SK-N-SH (cell line): ENCODE data around the gene CLCNKB. TPM values are rescaled to one million over a fixed set of nuclear protein-coding genes. Genes with fewer than 3 reads are reported as not detected.

Experiments used
- CTCF ChIA-PET: fragments of 300-600, 350-600 bp; formaldehyde crosslinking; extraction: SDS; loops from one replicate; lab custom pipeline; 2021; lab: Yijun Ruan, JAX
- POLR2A ChIA-PET: fragments of 350-600 bp; sonication (Branson Sonifier 250); formaldehyde crosslinking; extraction: SDS; loops from one replicate; lab custom pipeline; 2020; ENCODE audit warnings: antibody characterized with exemption, inconsistent platforms; lab: Yijun Ruan, JAX
- DNase-seq: peaks from one replicate; pipeline ENCODE4 v3.0.0; 2012
- H2AFZ ChIP-seq: fragments of 200-600 bp; sonication (generic); 2 replicates; pipeline ENCODE4 v1.8.1; 2016; ENCODE audit warnings: antibody characterized with exemption, mild to moderate bottlenecking, low read depth
- H3F3A ChIP-seq: fragments of 200-600 bp; sonication (generic); replicated peaks from 2 replicates; pipeline ENCODE3; 2016; ENCODE audit warnings: antibody characterized with exemption, mild to moderate bottlenecking; ENCODE audit not compliant: insufficient read depth
- H3K27ac ChIP-seq, 2 experiments: fragments of 200-500 bp in 1 of 2; fragments of 200-600 bp in 1 of 2; sonication (Bioruptor generic) in 1 of 2; sonication (generic), shearing (Covaris generic) in 1 of 2; 2 replicates each; pipeline versions ENCODE4 v1.5.1 to v1.6.1; 2014 to 2016; ENCODE audit warnings: low read depth in 2 of 2, inconsistent platforms in 1 of 2, low read length in 1 of 2, mild to moderate bottlenecking in 1 of 2, mixed read lengths in 1 of 2
- H3K27me3 ChIP-seq: fragments of 200-600 bp; sonication (generic), shearing (Covaris generic); 2 replicates; pipeline ENCODE4 v1.6.1; 2016; ENCODE audit warnings: mixed run types; ENCODE audit not compliant: insufficient read depth
- H3K36me3 ChIP-seq, 2 experiments: fragments of 200-500 bp in 1 of 2; fragments of 200-600 bp in 1 of 2; sonication (Bioruptor generic) in 1 of 2; sonication (generic) in 1 of 2; replicated peaks in 1 of 2; 2 replicates each; pipeline versions ENCODE3 to v1.5.1; 2014 to 2016; ENCODE audit warnings: low read length in 1 of 2, mild to moderate bottlenecking in 1 of 2; ENCODE audit not compliant: insufficient read depth in 2 of 2, control insufficient read depth in 1 of 2
- H3K4me1 ChIP-seq, 2 experiments: fragments of 200-500 bp in 1 of 2; fragments of 200-600 bp in 1 of 2; sonication (Bioruptor generic) in 1 of 2; sonication (generic), shearing (Covaris generic) in 1 of 2; 2 replicates each; pipeline versions ENCODE4 v1.5.1 to v1.6.1; 2014 to 2016; ENCODE audit warnings: low read depth in 1 of 2, low read length in 1 of 2, mixed run types in 1 of 2; ENCODE audit not compliant: insufficient read depth in 2 of 2, control insufficient read depth in 1 of 2
- H3K4me2 ChIP-seq: fragments of 200-600 bp; sonication (generic), shearing (Covaris generic); 2 replicates; pipeline ENCODE4 v1.6.1; 2017; ENCODE audit warnings: mixed run types
- H3K4me3 ChIP-seq, 2 experiments: fragments of 200-500 bp in 1 of 2; fragments of 200-600 bp in 1 of 2; sonication (Bioruptor generic) in 1 of 2; sonication (generic), shearing (Covaris generic) in 1 of 2; 2 replicates each; pipeline versions ENCODE4 v1.5.1 to v1.8.1; 2014 to 2016; ENCODE audit warnings: low read depth in 2 of 2, inconsistent platforms in 1 of 2, low read length in 1 of 2, mild to moderate bottlenecking in 1 of 2, mixed read lengths in 1 of 2, moderate library complexity in 1 of 2
- H3K79me2 ChIP-seq: fragments of 200-600 bp; sonication (generic); 2 replicates; pipeline ENCODE4 v1.8.1; 2017; ENCODE audit warnings: mild to moderate bottlenecking; ENCODE audit not compliant: insufficient read depth
- H3K9ac ChIP-seq: fragments of 200-600 bp; sonication (generic); 2 replicates; pipeline ENCODE4 v1.6.1; 2017; ENCODE audit warnings: mixed run types
- H3K9me2 ChIP-seq: fragments of 200-600 bp; sonication (generic); 2 replicates; pipeline ENCODE4 v1.6.1; 2017; ENCODE audit warnings: mixed run types
- H3K9me3 ChIP-seq: fragments of 200-600 bp; sonication (generic); 2 replicates; pipeline ENCODE4 v1.6.1; 2017; ENCODE audit warnings: mixed run types, mild to moderate bottlenecking, moderate library complexity
- H4K20me1 ChIP-seq: fragments of 200-600 bp; sonication (generic); 2 replicates; pipeline ENCODE4 v1.6.1; 2017; ENCODE audit warnings: mild to moderate bottlenecking, mixed run types; ENCODE audit not compliant: insufficient read depth
- CHD2 ChIP-seq: fragments of 150-350 bp; IDR thresholded peaks from 2 replicates; pipeline ENCODE4 v1.6.1; 2018; ENCODE audit warnings: low read length; ENCODE audit not compliant: partially characterized antibody
- ELF1 ChIP-seq: IDR thresholded peaks from 2 replicates; pipeline ENCODE4 v1.4.0; 2012
- FOSL2 ChIP-seq: IDR thresholded peaks from 2 replicates; pipeline ENCODE4 v1.4.0; 2012; ENCODE audit warnings: low read depth, mild to moderate bottlenecking, moderate library complexity, borderline replicate concordance
- FOXJ3 ChIP-seq: sonication (generic); formaldehyde crosslinking; IDR thresholded peaks from 2 replicates; pipeline ENCODE4 v1.5.1; 2020; ENCODE audit warnings: mild to moderate bottlenecking, missing genetic modification reagents
- FOXM1 ChIP-seq: IDR thresholded peaks from 2 replicates; pipeline ENCODE4 v1.4.0; 2012; ENCODE audit warnings: low read depth, mild to moderate bottlenecking
- JUND ChIP-seq: IDR thresholded peaks from 2 replicates; pipeline ENCODE4 v1.4.0; 2012
- MXI1 ChIP-seq: IDR thresholded peaks from 2 replicates; pipeline ENCODE4 v1.6.1; 2012; ENCODE audit warnings: mild to moderate bottlenecking, low read depth, low read length, improper control_type of control experiment
- NFIC ChIP-seq: IDR thresholded peaks from 2 replicates; pipeline ENCODE4 v1.4.0; 2012; ENCODE audit warnings: borderline replicate concordance
- NRF1 ChIP-seq: IDR thresholded peaks from 2 replicates; pipeline ENCODE4 v1.6.1; 2012; ENCODE audit warnings: low read depth, mild to moderate bottlenecking, low read length
- RAD21 ChIP-seq: IDR thresholded peaks from 2 replicates; pipeline ENCODE4 v1.6.1; 2012; ENCODE audit warnings: mild to moderate bottlenecking, low read length
- RCOR1 ChIP-seq: fragments of 150-350 bp; IDR thresholded peaks from 2 replicates; pipeline ENCODE4 v1.6.1; 2017; ENCODE audit warnings: antibody characterized with exemption, low read length
- RFX5 ChIP-seq: IDR thresholded peaks from 2 replicates; pipeline ENCODE4 v1.6.1; 2012; ENCODE audit warnings: mild to moderate bottlenecking, improper control_type of control experiment, low read length
- SMC3 ChIP-seq: IDR thresholded peaks from 2 replicates; pipeline ENCODE4 v1.6.1; 2012; ENCODE audit warnings: low read depth, low read length, improper control_type of control experiment
- TCF12 ChIP-seq: IDR thresholded peaks from 2 replicates; pipeline ENCODE4 v1.4.0; 2012
- WGBS: methylation state at CpG from one replicate; pipeline ENCODE4 v1.1.6; 2017; ENCODE audit warnings: low lambda C conversion rate; 5-methylcytosine and 5-hydroxymethylcytosine counted together
- polyA plus RNA-seq, 3 experiments: library from polyadenylated mRNA; depleted of rRNA; stranded (reverse); fragments of >200 nt; gene quantifications; 2 replicates each; pipeline ENCODE4 v1.2.3, GENCODE V29; 2012
- TF ChIP-seq, protein P1 (sequence below): IDR thresholded peaks from 2 replicates; pipeline ENCODE4 v1.4.0; 2012; ENCODE audit warnings: low read depth, borderline replicate concordance
- TF ChIP-seq, protein P2 (sequence below): fragments of 150-350 bp; IDR thresholded peaks from 2 replicates; pipeline ENCODE4 v1.6.1; 2017; ENCODE audit warnings: antibody characterized with exemption, low read length, low read depth, borderline replicate concordance
- TF ChIP-seq, protein P3 (sequence below): IDR thresholded peaks from 2 replicates; pipeline ENCODE4 v1.6.1; 2012; ENCODE audit warnings: mild to moderate bottlenecking, low read depth, low read length, moderate library complexity
- TF ChIP-seq, protein P4 (sequence below): IDR thresholded peaks from 2 replicates; pipeline ENCODE4 v1.4.0; 2012; ENCODE audit warnings: low read depth, borderline replicate concordance

The CLCNKB gene
- polyA plus RNA-seq, 1 of the 3 experiments (the other 2 are of a cell fraction): 0.41 TPM

DNA sequence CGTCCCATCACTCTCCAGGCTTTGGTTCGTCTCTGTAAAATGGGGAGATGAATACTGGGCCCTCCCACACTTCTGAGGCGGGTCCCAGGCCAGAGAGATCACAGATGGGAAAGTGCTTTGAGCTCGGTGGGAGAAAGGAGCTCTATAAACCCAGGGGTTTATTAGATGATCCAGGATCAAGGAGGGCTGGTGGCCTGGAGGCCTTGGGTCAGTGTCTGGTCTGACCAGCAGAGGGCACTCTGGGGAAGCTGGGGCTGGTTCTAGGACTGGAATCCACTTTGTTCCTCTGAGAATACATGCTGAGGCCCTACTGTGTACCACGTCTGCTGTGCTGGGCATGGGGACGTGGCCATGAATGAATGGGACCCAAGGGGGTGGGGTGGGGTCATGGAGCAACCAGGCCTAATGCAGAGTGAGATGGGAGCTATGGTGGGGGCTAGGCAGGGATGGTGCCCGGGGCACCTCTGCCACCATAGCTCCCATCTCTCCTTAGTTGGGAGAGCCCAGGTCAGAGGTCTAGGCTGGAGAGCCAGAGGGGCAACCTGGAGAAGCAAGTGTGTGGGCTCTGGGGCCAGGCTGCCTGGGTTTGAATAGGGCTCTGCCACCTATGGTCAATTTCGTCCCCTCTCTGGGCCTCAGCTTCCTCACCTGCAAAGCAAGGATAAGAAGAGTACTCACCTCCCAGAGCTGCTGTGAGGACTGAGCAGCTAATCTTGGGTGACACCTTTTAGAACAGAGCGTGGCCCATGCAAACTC, 38.9 kb downstream of the CLCNKB start (continued):
- no peak for TF ChIP-seq MXI1
- peak; percentile 87 for TF ChIP-seq SMC3

DNA sequence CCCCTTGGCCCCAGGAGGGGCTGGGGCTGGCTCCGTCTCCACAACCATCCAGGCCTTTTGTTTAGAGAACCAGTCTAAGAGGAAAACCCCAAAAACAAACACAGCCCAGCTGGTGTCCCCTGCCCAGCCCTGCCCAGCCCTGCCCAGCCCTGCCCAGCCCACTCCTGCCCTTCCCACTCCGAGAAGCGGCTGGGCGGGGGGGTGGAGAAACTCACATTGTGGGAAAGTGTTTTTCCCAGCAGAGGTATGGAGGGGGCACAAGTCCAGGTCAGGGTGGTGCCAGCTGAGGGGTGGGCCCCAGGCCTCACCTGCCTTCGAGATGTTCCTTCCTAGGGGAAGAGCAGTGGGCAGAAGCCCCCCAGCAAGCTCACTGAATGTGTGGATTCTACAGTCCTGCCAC, 39.9 kb downstream of the CLCNKB start:
- Histone ChIP-seq H3K9ac (no peak overlapping the region), H3K9me2 (no peaks in the 10 kb centered on the region), H3K27me3 (no peaks in the 10 kb centered on the region), H4K20me1 (no peaks in the 10 kb centered on the region), H3K9me3 (no peaks in the 10 kb centered on the region), H3K4me3 (no peak overlapping the region), H3K79me2 (no peaks in the 10 kb centered on the region), H3K36me3 (no peaks in the 10 kb centered on the region)
- POLR2A ChIA-PET: no interaction called here
- 89% methylated on average over 3 of the region's 5 CpGs for WGBS
- TF ChIP-seq RAD21: no peak
- TF ChIP-seq, protein P1, sequence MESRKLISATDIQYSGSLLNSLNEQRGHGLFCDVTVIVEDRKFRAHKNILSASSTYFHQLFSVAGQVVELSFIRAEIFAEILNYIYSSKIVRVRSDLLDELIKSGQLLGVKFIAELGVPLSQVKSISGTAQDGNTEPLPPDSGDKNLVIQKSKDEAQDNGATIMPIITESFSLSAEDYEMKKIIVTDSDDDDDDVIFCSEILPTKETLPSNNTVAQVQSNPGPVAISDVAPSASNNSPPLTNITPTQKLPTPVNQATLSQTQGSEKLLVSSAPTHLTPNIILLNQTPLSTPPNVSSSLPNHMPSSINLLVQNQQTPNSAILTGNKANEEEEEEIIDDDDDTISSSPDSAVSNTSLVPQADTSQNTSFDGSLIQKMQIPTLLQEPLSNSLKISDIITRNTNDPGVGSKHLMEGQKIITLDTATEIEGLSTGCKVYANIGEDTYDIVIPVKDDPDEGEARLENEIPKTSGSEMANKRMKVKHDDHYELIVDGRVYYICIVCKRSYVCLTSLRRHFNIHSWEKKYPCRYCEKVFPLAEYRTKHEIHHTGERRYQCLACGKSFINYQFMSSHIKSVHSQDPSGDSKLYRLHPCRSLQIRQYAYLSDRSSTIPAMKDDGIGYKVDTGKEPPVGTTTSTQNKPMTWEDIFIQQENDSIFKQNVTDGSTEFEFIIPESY: no peak
- TF ChIP-seq FOXJ3 (CRISPR knock-in tag): no peak
- TF ChIP-seq TCF12: no peak
- TF ChIP-seq, protein P2, sequence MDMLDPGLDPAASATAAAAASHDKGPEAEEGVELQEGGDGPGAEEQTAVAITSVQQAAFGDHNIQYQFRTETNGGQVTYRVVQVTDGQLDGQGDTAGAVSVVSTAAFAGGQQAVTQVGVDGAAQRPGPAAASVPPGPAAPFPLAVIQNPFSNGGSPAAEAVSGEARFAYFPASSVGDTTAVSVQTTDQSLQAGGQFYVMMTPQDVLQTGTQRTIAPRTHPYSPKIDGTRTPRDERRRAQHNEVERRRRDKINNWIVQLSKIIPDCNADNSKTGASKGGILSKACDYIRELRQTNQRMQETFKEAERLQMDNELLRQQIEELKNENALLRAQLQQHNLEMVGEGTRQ: no peak
- TF ChIP-seq ELF1: no peak
- no peak for TF ChIP-seq FOXM1
- no peak for TF ChIP-seq NFIC
- TF ChIP-seq, all 33 proteins: peak for 0
- no peak for DNase-seq
- Histone ChIP-seq H2AFZ (no peak overlapping the region), H3K27ac (no peak overlapping the region), H3K4me2 (no peak overlapping the region), H3F3A (no peaks in the 10 kb centered on the region), H3K4me1 (peaks cover 0 to 3% of the 10 kb centered on the region in 2 experiments; a peak in 1 of 4 replicates)
- CTCF ChIA-PET: interaction anchor here (0.9 to 12.3 kb wide), 16 partner anchors 10 to 279 kb away, joined by 3 to 513 read pairs (median 9); partner anchors contain the start of genes CLCNKB, EPHA2 and FAM131C

DNA sequence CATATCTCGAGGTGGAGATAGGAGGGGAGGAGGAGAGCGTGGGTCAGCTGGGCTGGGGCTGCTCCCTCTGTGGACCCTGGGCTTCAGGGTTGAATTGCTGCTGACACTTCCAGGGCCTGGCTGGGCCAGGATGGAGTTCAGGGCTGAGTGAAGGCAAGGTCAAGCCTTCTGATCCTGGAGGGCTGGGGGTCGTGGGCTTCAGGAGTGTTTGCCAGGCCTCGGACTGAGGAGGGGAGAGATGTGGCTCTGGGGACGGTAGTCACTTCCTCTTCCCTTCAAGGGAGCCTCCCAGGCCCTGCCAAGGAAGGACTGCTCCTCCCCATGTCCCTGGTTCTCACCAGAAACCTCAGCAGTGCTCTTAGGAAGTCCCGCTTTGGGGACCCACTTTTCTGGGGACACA, 41.9 kb downstream of the CLCNKB start:
- Histone ChIP-seq H3F3A (no peaks in the 10 kb centered on the region), H3K27ac (no peak overlapping the region), H3K4me2 (no peak overlapping the region), H3K9me3 (no peaks in the 10 kb centered on the region), H3K4me3 (no peak overlapping the region), H3K36me3 (no peaks in the 10 kb centered on the region), H3K9me2 (no peaks in the 10 kb centered on the region), H4K20me1 (no peaks in the 10 kb centered on the region), H3K27me3 (no peaks in the 10 kb centered on the region), H3K4me1 (peaks cover 0 to 3% of the 10 kb centered on the region in 2 experiments; a peak in 1 of 4 replicates), H2AFZ (no peak overlapping the region), H3K9ac (no peak overlapping the region), H3K79me2 (no peaks in the 10 kb centered on the region)
- no peak for DNase-seq
- ChIA-PET CTCF (interaction anchor here (1.2 kb wide), 1 partner anchor 13 kb away, joined by 3 read pairs; the partner anchor contains the start of gene FAM131C), POLR2A (no interaction called here)
- 92% methylated on average over 3 of the region's 6 CpGs for WGBS
- TF ChIP-seq, protein P3, sequence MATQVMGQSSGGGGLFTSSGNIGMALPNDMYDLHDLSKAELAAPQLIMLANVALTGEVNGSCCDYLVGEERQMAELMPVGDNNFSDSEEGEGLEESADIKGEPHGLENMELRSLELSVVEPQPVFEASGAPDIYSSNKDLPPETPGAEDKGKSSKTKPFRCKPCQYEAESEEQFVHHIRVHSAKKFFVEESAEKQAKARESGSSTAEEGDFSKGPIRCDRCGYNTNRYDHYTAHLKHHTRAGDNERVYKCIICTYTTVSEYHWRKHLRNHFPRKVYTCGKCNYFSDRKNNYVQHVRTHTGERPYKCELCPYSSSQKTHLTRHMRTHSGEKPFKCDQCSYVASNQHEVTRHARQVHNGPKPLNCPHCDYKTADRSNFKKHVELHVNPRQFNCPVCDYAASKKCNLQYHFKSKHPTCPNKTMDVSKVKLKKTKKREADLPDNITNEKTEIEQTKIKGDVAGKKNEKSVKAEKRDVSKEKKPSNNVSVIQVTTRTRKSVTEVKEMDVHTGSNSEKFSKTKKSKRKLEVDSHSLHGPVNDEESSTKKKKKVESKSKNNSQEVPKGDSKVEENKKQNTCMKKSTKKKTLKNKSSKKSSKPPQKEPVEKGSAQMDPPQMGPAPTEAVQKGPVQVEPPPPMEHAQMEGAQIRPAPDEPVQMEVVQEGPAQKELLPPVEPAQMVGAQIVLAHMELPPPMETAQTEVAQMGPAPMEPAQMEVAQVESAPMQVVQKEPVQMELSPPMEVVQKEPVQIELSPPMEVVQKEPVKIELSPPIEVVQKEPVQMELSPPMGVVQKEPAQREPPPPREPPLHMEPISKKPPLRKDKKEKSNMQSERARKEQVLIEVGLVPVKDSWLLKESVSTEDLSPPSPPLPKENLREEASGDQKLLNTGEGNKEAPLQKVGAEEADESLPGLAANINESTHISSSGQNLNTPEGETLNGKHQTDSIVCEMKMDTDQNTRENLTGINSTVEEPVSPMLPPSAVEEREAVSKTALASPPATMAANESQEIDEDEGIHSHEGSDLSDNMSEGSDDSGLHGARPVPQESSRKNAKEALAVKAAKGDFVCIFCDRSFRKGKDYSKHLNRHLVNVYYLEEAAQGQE: no peak
- TF ChIP-seq FOSL2 (no peak), TCF12 (no peak), RAD21 (no peak), RCOR1 (no peak), ELF1 (no peak), NRF1 (no peak), RFX5 (no peak), FOXJ3 (CRISPR knock-in tag) (no peak), CHD2 (no peak), JUND (no peak)
- TF ChIP-seq, protein P4, sequence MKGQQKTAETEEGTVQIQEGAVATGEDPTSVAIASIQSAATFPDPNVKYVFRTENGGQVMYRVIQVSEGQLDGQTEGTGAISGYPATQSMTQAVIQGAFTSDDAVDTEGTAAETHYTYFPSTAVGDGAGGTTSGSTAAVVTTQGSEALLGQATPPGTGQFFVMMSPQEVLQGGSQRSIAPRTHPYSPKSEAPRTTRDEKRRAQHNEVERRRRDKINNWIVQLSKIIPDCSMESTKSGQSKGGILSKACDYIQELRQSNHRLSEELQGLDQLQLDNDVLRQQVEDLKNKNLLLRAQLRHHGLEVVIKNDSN: no peak
